B cell (primary cell): Measurements from ENCODE around the gene BTG2. TPM values are rescaled to one million over a fixed set of nuclear protein-coding genes. Genes with fewer than 3 reads are reported as not detected.
A peak's percentile ranks its signal among the peaks of the same experiment; 100 is the strongest.

Experiments used
- ATAC-seq: fragments of 200-7000 bp; cut with Tn5 transposase; one replicate; pipeline ENCODE4 v1.10.0; 2021; ENCODE audit warnings: low read depth, mild to moderate bottlenecking, moderate number of reproducible peaks, moderate library complexity
- CTCF ChIA-PET: fragments of 350-600 bp; sonication (Branson Sonifier 250); formaldehyde crosslinking; loops from one replicate; lab custom pipeline; 2021; ENCODE audit warnings: antibody characterized with exemption, inconsistent platforms; lab: Charles Lee
- POLR2A ChIA-PET: fragments of 350-600 bp; sonication (Branson Sonifier 250); formaldehyde crosslinking; loops from one replicate; lab custom pipeline; 2021; ENCODE audit warnings: antibody characterized with exemption; lab: Charles Lee
- DNase-seq: peaks from one replicate; pipeline ENCODE4 v3.0.0; 2013
- H2AFZ ChIP-seq: 2 replicates; pipeline ENCODE4 v1.6.1; 2012; ENCODE audit warnings: mild to moderate bottlenecking, low read depth, low read length; ENCODE audit not compliant: insufficient read depth, poor library complexity, severe bottlenecking
- H3K27ac ChIP-seq, 2 donors: 1 replicate in 1 of 2; 2 replicates in 1 of 2; pipeline ENCODE4 v1.5.1; 2012 to 2013; ENCODE audit warnings: low read length in 2 of 2, mild to moderate bottlenecking in 2 of 2, moderate library complexity in 1 of 2
- H3K27me3 ChIP-seq, 4 experiments: fragments of 200-600 bp in 1 of 4; sonication (generic) in 1 of 4; replicated peaks in 1 of 4; 1 replicate in 2 of 4; 2 replicates in 2 of 4; pipeline versions ENCODE4 v1.6.1 to v1.7.0; 2013 to 2016; ENCODE audit warnings: low read length in 3 of 4, mild to moderate bottlenecking in 2 of 4, mixed read lengths in 1 of 4, moderate library complexity in 1 of 4; ENCODE audit not compliant: insufficient read depth in 4 of 4, control insufficient read depth in 3 of 4; ENCODE audit errors: control extremely low read depth in 1 of 4
- H3K36me3 ChIP-seq, 2 experiments: replicated peaks in 1 of 2; 1 replicate in 1 of 2; 2 replicates in 1 of 2; pipeline versions ENCODE4 v1.6.1 to v1.7.1; 2013; ENCODE audit warnings: low read length in 1 of 2; ENCODE audit not compliant: insufficient read depth in 2 of 2, control insufficient read depth in 1 of 2; ENCODE audit errors: control extremely low read depth in 1 of 2, extremely low read depth in 1 of 2
- H3K4me1 ChIP-seq, 2 donors: fragments of 200-600 bp in 1 of 2; sonication (generic) in 1 of 2; 1 replicate in 1 of 2; 2 replicates in 1 of 2; pipeline versions ENCODE4 v1.5.1 to v1.6.1; 2013 to 2017; ENCODE audit warnings: low read length in 2 of 2; ENCODE audit not compliant: control insufficient read depth in 2 of 2, insufficient read depth in 2 of 2
- H3K4me2 ChIP-seq: replicated peaks from 2 replicates; pipeline ENCODE3; 2012; ENCODE audit warnings: mild to moderate bottlenecking, low read depth, low read length; ENCODE audit not compliant: poor library complexity, severe bottlenecking
- H3K4me3 ChIP-seq, 5 experiments: fragments of 200-600 bp in 1 of 5; sonication (generic) in 1 of 5; 1 replicate in 3 of 5; 2 replicates in 2 of 5; pipeline versions ENCODE4 v1.5.1 to v1.7.0; 2011 to 2016; ENCODE audit warnings: low read length in 4 of 5, mild to moderate bottlenecking in 4 of 5, low read depth in 2 of 5, control low read depth in 1 of 5, moderate library complexity in 1 of 5; ENCODE audit not compliant: insufficient read depth in 1 of 5; ENCODE audit errors: control extremely low read depth in 1 of 5, extremely low read depth in 1 of 5
- H3K79me2 ChIP-seq: fragments of 200-600 bp; sonication (generic); one replicate; pipeline ENCODE4 v1.6.0; 2016; ENCODE audit warnings: low read length; ENCODE audit not compliant: control insufficient read depth, insufficient read depth
- H3K9ac ChIP-seq: fragments of 200-600 bp; sonication (generic); 2 replicates; pipeline ENCODE4 v1.6.1; 2017; ENCODE audit warnings: mild to moderate bottlenecking, low read length, moderate library complexity
- H3K9me3 ChIP-seq, 3 donors: one replicate each; pipeline versions ENCODE4 v1.6.1 to v1.7.1; 2013; ENCODE audit warnings: low read length in 2 of 3; ENCODE audit not compliant: control insufficient read depth in 2 of 3, insufficient read depth in 1 of 3; ENCODE audit errors: control extremely low read depth in 1 of 3
- H4K20me1 ChIP-seq: 2 replicates; pipeline ENCODE4 v1.6.0; 2012; ENCODE audit warnings: mild to moderate bottlenecking, low read length; ENCODE audit not compliant: insufficient read depth, control insufficient read depth, poor library complexity, severe bottlenecking
- H3K27ac Mint-ChIP-seq: one replicate; pipeline ENCODE4 v1.8.0; 2021; ENCODE audit warnings: mixed read lengths
- H3K27me3 Mint-ChIP-seq: one replicate; pipeline ENCODE4 v1.8.0; 2021; ENCODE audit warnings: mixed read lengths
- H3K4me1 Mint-ChIP-seq: one replicate; pipeline ENCODE4 v1.8.0; 2021; ENCODE audit warnings: mixed read lengths
- H3K4me3 Mint-ChIP-seq: one replicate; pipeline ENCODE4 v1.8.0; 2021; ENCODE audit warnings: mixed read lengths
- H3K9me3 Mint-ChIP-seq: one replicate; pipeline ENCODE4 v1.8.0; 2022; ENCODE audit warnings: mixed read lengths; ENCODE audit not compliant: insufficient read depth
- CTCF ChIP-seq: fragments of 200-600 bp; IDR thresholded peaks from one replicate; pipeline ENCODE4 v1.8.0; 2022; ENCODE audit warnings: antibody characterized with exemption, mild to moderate bottlenecking
- EZH2 ChIP-seq: IDR thresholded peaks from 2 replicates; pipeline ENCODE4 v1.6.1; 2012; ENCODE audit warnings: borderline replicate concordance, low read depth, mild to moderate bottlenecking, moderate library complexity, low read length; ENCODE audit not compliant: insufficient read depth, poor library complexity, severe bottlenecking
- WGBS: methylation state at CpG from one replicate; pipeline ENCODE4 v1.1.5; 2013; ENCODE audit warnings: missing lambda C conversion rate; ENCODE audit not compliant: insufficient coverage; 5-methylcytosine and 5-hydroxymethylcytosine counted together
- intact Hi-C: fragments of 100-400 bp; cut with micrococcal nuclease; formaldehyde crosslinking; loops from one replicate; pipeline ENCODE4 v1.10.0; 2022
- polyA plus RNA-seq: library from polyadenylated mRNA; depleted of rRNA; stranded (reverse); fragments of >200 nt; gene quantifications from 2 replicates; pipeline ENCODE4 v1.2.3, GENCODE V29; 2012
- small RNA-seq: library from RNA; depleted of rRNA; stranded (forward); fragments of <200 nt; gene quantifications from one replicate; pipeline ENCODE3, GENCODE V24; 2012; ENCODE audit warnings: low replicate concordance, low read depth; ENCODE audit not compliant: insufficient read length
- total RNA-seq, 2 donors: library from RNA; stranded (reverse); fragments of 120-200 nt in 1 of 2; gene quantifications; 1 replicate in 1 of 2; 2 replicates in 1 of 2; pipeline versions ENCODE4 v1.2.3 to v1.2.4, GENCODE V29; 2013 to 2022

Gene BTG2
- total and polyA plus RNA-seq, 2 donors (not counting 1 experiment from before 2014, with no cell fraction given), result 508 to 778 TPM

- H3K27me3 Mint-ChIP-seq, result peaks cover 40% of the 10 kb centered on the region
- H4K20me1 ChIP-seq, result no peaks in the 10 kb centered on the region
- H3K79me2 ChIP-seq, result no peaks in the 10 kb centered on the region
- POLR2A ChIA-PET, result no interaction called here
- CTCF ChIA-PET, result interaction anchor here (3.3 to 8.1 kb wide), 2 partner anchors 13 to 86 kb away, joined by 12 to 83 read pairs; no protein-coding TSS in a partner anchor
- H3K27me3 ChIP-seq, result peaks cover 0 to 28% (median 6%) of the 10 kb centered on the region in 4 experiments
- H3K4me3 ChIP-seq, result no peak overlapping the region
- DNase-seq (no peak), ATAC-seq (no peak)
- no peak overlapping the region for H3K4me2 ChIP-seq
- no peak overlapping the region for H3K27ac ChIP-seq
- H3K4me1 Mint-ChIP-seq, result peaks cover 3% of the 10 kb centered on the region
- no peaks in the 10 kb centered on the region for H3K36me3 ChIP-seq
- H2AFZ ChIP-seq, result no peak overlapping the region
- 100% methylated on average over 1 of the region's 2 CpGs for WGBS
- TF ChIP-seq EZH2, result no peak
- no peak for TF ChIP-seq CTCF
- no peak overlapping the region for H3K9ac ChIP-seq
- H3K4me3 Mint-ChIP-seq, result no peak overlapping the region
- peaks cover 6 to 10% of the 10 kb centered on the region in 2 donors for H3K4me1 ChIP-seq
- H3K27ac Mint-ChIP-seq, result no peak overlapping the region
- intact Hi-C loops, result no loop called here
- peaks cover 0 to 8% (median 0%) of the 10 kb centered on the region in 3 donors for H3K9me3 ChIP-seq
- H3K9me3 Mint-ChIP-seq, result no peaks in the 10 kb centered on the region
These were observed 48.9 kb downstream of the BTG2 start for GRCh38 chr1:203354246-203354645.

- H3K27ac ChIP-seq, result no peak overlapping the region
- peaks cover 18 to 19% of the 10 kb centered on the region in 2 donors for H3K4me1 ChIP-seq
- H3K4me2 ChIP-seq, result no peak overlapping the region
- peaks cover 20% of the 10 kb centered on the region for H3K4me1 Mint-ChIP-seq
- intact Hi-C loops, result no loop called here
- ChIA-PET POLR2A (no interaction called here), CTCF (interaction anchor here (0.6 to 5.7 kb wide), 4 partner anchors 17 to 125 kb away, joined by 3 to 61 read pairs (median 6); no protein-coding TSS in a partner anchor)
- no peak overlapping the region for H3K4me3 Mint-ChIP-seq
- H3K9me3 ChIP-seq, result peaks cover 0 to 8% (median 0%) of the 10 kb centered on the region in 3 donors
- ATAC-seq (no peak), DNase-seq (no peak)
- H3K27me3 Mint-ChIP-seq, result peaks cover 28% of the 10 kb centered on the region
- H3K79me2 ChIP-seq, result no peaks in the 10 kb centered on the region
- peaks cover 0 to 15% (median 3%) of the 10 kb centered on the region in 4 experiments for H3K27me3 ChIP-seq
- H2AFZ ChIP-seq, result no peak overlapping the region
- H3K9me3 Mint-ChIP-seq, result no peaks in the 10 kb centered on the region
- no peaks in the 10 kb centered on the region for H4K20me1 ChIP-seq
- H3K27ac Mint-ChIP-seq, result peak overlapping the region; percentile 46
- H3K9ac ChIP-seq, result no peak overlapping the region
- no peak overlapping the region for H3K4me3 ChIP-seq
- H3K36me3 ChIP-seq, result no peaks in the 10 kb centered on the region
- TF ChIP-seq CTCF (no peak), EZH2 (no peak)
These were observed 53.8 kb downstream of the BTG2 start for GRCh38 chr1:203359010-203359571.

Small RNAs within 50 kb of the gene (small RNA-seq; reads per million reads assigned to genes)
- gene AL359837.1 (not detected), gene RNU6-487P (not detected)

Other genes starting within 250 kb of the BTG2 start
- not detected in 2 replicates for gene MYOG, start 219.5 kb upstream of the BTG2 start, total RNA-seq
- not detected in 2 replicates for gene MYOG, start 219.5 kb upstream of the BTG2 start, polyA plus RNA-seq
- not detected in 2 replicates for gene ADORA1, start 177.8 kb upstream of the BTG2 start, total RNA-seq
- gene ADORA1, start 177.8 kb upstream of the BTG2 start, polyA plus RNA-seq, result not detected in 2 replicates
- gene MYBPH, start 129.7 kb upstream of the BTG2 start, total RNA-seq, result not detected in 2 replicates
- not detected in 2 replicates for gene MYBPH, start 129.7 kb upstream of the BTG2 start, polyA plus RNA-seq
- gene CHI3L1, start 118.8 kb upstream of the BTG2 start, total RNA-seq, result 0.15 TPM in 1 of 2 replicates, not detected in the other
- gene CHI3L1, start 118.8 kb upstream of the BTG2 start, polyA plus RNA-seq, result not detected in 2 replicates
- gene CHIT1, start 75.8 kb upstream of the BTG2 start, total RNA-seq, result 8.2 and 11.9 TPM in 2 replicates
- gene CHIT1, start 75.8 kb upstream of the BTG2 start, polyA plus RNA-seq, result 2.0 and 4.8 TPM in 2 replicates
- gene FMOD, start 45.6 kb downstream of the BTG2 start, total RNA-seq, result not detected in 2 replicates
- not detected in 2 replicates for gene FMOD, start 45.6 kb downstream of the BTG2 start, polyA plus RNA-seq
- gene PRELP, start 170.3 kb downstream of the BTG2 start, total RNA-seq, result not detected in 2 replicates
- not detected in 2 replicates for gene PRELP, start 170.3 kb downstream of the BTG2 start, polyA plus RNA-seq
- gene OPTC, start 188.6 kb downstream of the BTG2 start, total RNA-seq, result not detected in 2 replicates
- gene OPTC, start 188.6 kb downstream of the BTG2 start, polyA plus RNA-seq, result not detected in 2 replicates